Endothelial cell of umbilical vein (primary cell): ENCODE data around the gene MRPL53. TPM values are rescaled to one million over a fixed set of nuclear protein-coding genes. Genes with fewer than 3 reads are reported as not detected.

ENCODE experiments used
- BruUV-seq: library from RNA; stranded (reverse); fragments of 400-500 nt; replicated peaks from 2 replicates; lab custom pipeline; 2021; lab: Mats Ljungman, UMichigan
- CTCF ChIA-PET: fragments of 300-600, 350-600 bp; sonication (Branson Sonifier 250); formaldehyde crosslinking; loops from one replicate; lab custom pipeline; 2021; ENCODE audit warnings: antibody characterized with exemption, inconsistent platforms; lab: Charles Lee
- POLR2A ChIA-PET: fragments of 300-600, 350-600 bp; sonication (Branson Sonifier 250); formaldehyde crosslinking; loops from one replicate; lab custom pipeline; 2021; ENCODE audit warnings: antibody characterized with exemption, inconsistent platforms; lab: Charles Lee
- DNase-seq: peaks from one replicate; pipeline ENCODE4 v3.0.0-alpha.2; 2011; ENCODE audit warnings: low read depth, low spot score
- FAIRE-seq: peaks from 2 replicates; lab custom pipeline; 2011; peaks lifted over from hg19 to GRCh38; lab: Jason Lieb, UNC
- H2AFZ ChIP-seq: 2 replicates; pipeline ENCODE4 v1.6.0; 2012; ENCODE audit warnings: low read depth, low read length, control low read depth, inconsistent platforms
- H3K27ac ChIP-seq: 2 replicates; pipeline ENCODE4 v1.5.1; 2011; ENCODE audit warnings: low read depth, mild to moderate bottlenecking, control low read depth, low read length, moderate library complexity; ENCODE audit not compliant: insufficient read depth
- H3K27me3 ChIP-seq, 2 experiments: 2 replicates each; pipeline versions ENCODE4 v1.6.0 to v1.6.1; 2011; ENCODE audit warnings: low read length in 2 of 2, mixed read lengths in 1 of 2; ENCODE audit not compliant: control insufficient read depth in 2 of 2, insufficient read depth in 2 of 2
- H3K36me3 ChIP-seq, 2 experiments: 2 replicates in 1 of 2; 3 replicates in 1 of 2; pipeline ENCODE4 v1.5.1; 2011; ENCODE audit warnings: low read length in 2 of 2, mild to moderate bottlenecking in 1 of 2, moderate library complexity in 1 of 2; ENCODE audit not compliant: control insufficient read depth in 2 of 2, insufficient read depth in 2 of 2; ENCODE audit errors: extremely low read depth in 1 of 2
- H3K4me1 ChIP-seq: 3 replicates; pipeline ENCODE4 v1.5.1; 2011; ENCODE audit warnings: mild to moderate bottlenecking, low read length; ENCODE audit not compliant: control insufficient read depth, insufficient read depth; ENCODE audit errors: extremely low read depth
- H3K4me2 ChIP-seq: 2 replicates; pipeline ENCODE4 v1.6.1; 2011; ENCODE audit warnings: low read length, control low read depth, mixed read lengths; ENCODE audit not compliant: insufficient read depth
- H3K4me3 ChIP-seq, 3 experiments: fragments of 200-600 bp in 1 of 3; sonication (generic), shearing (Covaris generic) in 1 of 3; replicated peaks in 1 of 3; 2 replicates each; pipeline ENCODE4 v1.5.1; 2011 to 2016; ENCODE audit warnings: control low read depth in 3 of 3, low read length in 3 of 3, mild to moderate bottlenecking in 2 of 3, inconsistent platforms in 1 of 3, low read depth in 1 of 3, moderate library complexity in 1 of 3; ENCODE audit not compliant: insufficient read depth in 1 of 3
- H3K79me2 ChIP-seq: 2 replicates; pipeline ENCODE4 v1.6.0; 2012; ENCODE audit warnings: low read length, inconsistent platforms; ENCODE audit not compliant: control insufficient read depth, insufficient read depth
- H3K9ac ChIP-seq: replicated peaks from 2 replicates; pipeline ENCODE3; 2011; ENCODE audit warnings: low read length, control low read depth; ENCODE audit not compliant: insufficient read depth; ENCODE audit errors: extremely low read depth
- H3K9me1 ChIP-seq: replicated peaks from 3 replicates; pipeline ENCODE4 v1.6.0; 2011; ENCODE audit warnings: mild to moderate bottlenecking, low read length; ENCODE audit not compliant: control insufficient read depth, insufficient read depth; ENCODE audit errors: extremely low read depth
- H3K9me3 ChIP-seq: replicated peaks from 2 replicates; pipeline ENCODE4 v1.5.1; 2012; ENCODE audit warnings: low read length, inconsistent platforms; ENCODE audit not compliant: control insufficient read depth, insufficient read depth
- H4K20me1 ChIP-seq: replicated peaks from 2 replicates; pipeline ENCODE3; 2011; ENCODE audit warnings: mild to moderate bottlenecking, low read length; ENCODE audit not compliant: control insufficient read depth, insufficient read depth; ENCODE audit errors: extremely low read depth
- EZH2 ChIP-seq: IDR thresholded peaks from 2 replicates; pipeline ENCODE4 v1.6.1; 2012; ENCODE audit warnings: borderline replicate concordance, low read depth, mild to moderate bottlenecking, moderate library complexity, low read length, inconsistent platforms; ENCODE audit not compliant: severe bottlenecking
- FOS ChIP-seq: IDR thresholded peaks from 2 replicates; pipeline ENCODE4 v1.6.1; 2011; ENCODE audit warnings: mild to moderate bottlenecking, low read length, moderate library complexity, borderline replicate concordance; ENCODE audit not compliant: insufficient read depth
- GATA2 ChIP-seq: IDR thresholded peaks from 2 replicates; pipeline ENCODE4 v1.7.0; 2011; ENCODE audit warnings: low read depth, mild to moderate bottlenecking, moderate library complexity, mixed read lengths, low read length; ENCODE audit not compliant: insufficient read length, insufficient read depth
- JUN ChIP-seq: IDR thresholded peaks from 2 replicates; pipeline ENCODE4 v1.6.1; 2011; ENCODE audit warnings: borderline replicate concordance, low read depth; ENCODE audit not compliant: insufficient read length, insufficient read depth
- MYC ChIP-seq: IDR thresholded peaks from one replicate; pipeline ENCODE4 v1.6.1; 2011; ENCODE audit warnings: mild to moderate bottlenecking, low read depth, low read length
- POLR2A ChIP-seq: IDR thresholded peaks from 2 replicates; pipeline ENCODE4 v1.6.1; 2012; ENCODE audit warnings: low read depth, mild to moderate bottlenecking, control low read depth, low read length
- POLR2AphosphoS5 ChIP-seq: IDR thresholded peaks from 2 replicates; pipeline ENCODE4 v1.6.1; 2012; ENCODE audit warnings: low read depth, mild to moderate bottlenecking, control low read depth, low read length, moderate library complexity; ENCODE audit not compliant: insufficient read depth
- dilution Hi-C: fragments of 300-500 bp; cut with MboI; formaldehyde crosslinking; loops from one replicate; pipeline ENCODE4 v1.15.0; 2019; ENCODE audit warnings: low sequenced_read_pairs; ENCODE audit not compliant: extremely low pct_ligation_motif_present
- intact Hi-C: fragments of 100-400 bp; cut with micrococcal nuclease; formaldehyde crosslinking; loops from one replicate; pipeline ENCODE4 v1.10.0; 2022
- polyA plus RNA-seq, 4 experiments: library from polyadenylated mRNA; depleted of rRNA in 3 of 4; stranded (reverse) in 3 of 4; unstranded in 1 of 4; fragments of >200 nt; gene quantifications; 2 replicates each; pipeline versions ENCODE4 v1.2.1 to v1.2.3, GENCODE V29; 2011 to 2012; ENCODE audit warnings: missing spikeins in 1 of 4
- total RNA-seq: library from RNA; stranded (reverse); gene quantifications from 2 replicates; pipeline ENCODE4 v1.2.3, GENCODE V29; 2021
- TF ChIP-seq, protein P1 (sequence below), 2 donors: IDR thresholded peaks; 1 replicate in 1 of 2; 2 replicates in 1 of 2; pipeline ENCODE4 v1.5.1; 2011; ENCODE audit warnings: low read length in 2 of 2, mild to moderate bottlenecking in 2 of 2, moderate library complexity in 2 of 2, control low read depth in 1 of 2, inconsistent platforms in 1 of 2, low read depth in 1 of 2; ENCODE audit not compliant: insufficient read depth in 1 of 2; ENCODE audit errors: extremely low read depth in 1 of 2
- TF ChIP-seq, protein P2 (sequence below): IDR thresholded peaks from 2 replicates; pipeline ENCODE4 v1.6.1; 2011; ENCODE audit not compliant: insufficient read depth, insufficient read length

MRPL53 gene
- total and polyA plus RNA-seq, 2 donors (not counting 3 experiments of a cell fraction or from before 2014, with no cell fraction given): 68.7 to 69.7 TPM

DNA sequence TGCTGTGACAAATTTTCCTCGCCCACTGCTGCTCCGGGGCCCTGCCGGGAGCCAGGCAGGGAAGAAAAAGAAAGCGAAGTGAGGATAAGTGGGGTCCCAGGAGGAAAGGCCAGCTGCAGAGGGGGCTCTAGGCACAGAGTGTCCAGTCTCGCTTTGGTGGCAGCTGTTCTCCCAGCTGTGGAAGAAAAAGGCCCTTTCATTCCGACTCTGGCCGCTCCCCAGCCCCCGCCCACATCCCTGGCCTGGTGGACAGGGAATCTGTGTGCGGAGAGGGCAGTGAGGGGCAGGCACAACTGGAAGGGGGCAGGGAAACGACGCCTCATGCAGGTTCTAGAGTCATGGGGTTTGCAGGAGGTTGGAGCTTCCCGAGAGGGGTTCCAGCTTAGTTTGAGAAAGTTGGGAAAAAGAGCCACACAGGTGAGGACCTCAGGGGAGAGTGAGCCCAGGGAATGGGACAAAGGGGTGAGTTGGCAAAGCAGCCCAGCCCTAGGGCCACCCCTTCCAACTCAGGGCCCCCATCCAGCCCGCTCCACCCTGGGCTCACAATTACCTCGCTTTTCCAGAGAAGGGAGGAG is 32.6 kb downstream of the MRPL53 start:
- Histone ChIP-seq H3K9ac (peak overlapping the region; percentile 52), H3K4me3 (peak overlapping the region in 2 of 3 experiments; percentile 47 to 56), H3K4me2 (peak overlapping the region; percentile 48), H3K36me3 (no peaks in the 10 kb centered on the region), H3K9me1 (no peaks in the 10 kb centered on the region), H3K4me1 (peaks cover 27% of the 10 kb centered on the region), H3K79me2 (no peaks in the 10 kb centered on the region), H3K27ac (no peak overlapping the region), H3K27me3 (peaks cover 17 to 28% of the 10 kb centered on the region in 2 experiments), H2AFZ (peak overlapping the region; percentile 38), H4K20me1 (no peaks in the 10 kb centered on the region), H3K9me3 (no peaks in the 10 kb centered on the region)
- dilution Hi-C loops: no loop called here
- BruUV-seq: TSS peak; percentile 44
- FAIRE-seq (no peak), DNase-seq (peak; percentile 44)
- ChIA-PET POLR2A (interaction anchor here (0.9 to 1.0 kb wide), 3 partner anchors 15 to 18 kb away, joined by 3 read pairs; partner anchors contain the start of genes INO80B and WBP1), CTCF (interaction anchor here (0.9 to 2.3 kb wide), 11 partner anchors 9 to 616 kb away, joined by 3 to 14 read pairs (median 3); partner anchors contain the start of genes INO80B and WBP1)
- TF ChIP-seq EZH2 (no peak), MYC (no peak), POLR2AphosphoS5 (no peak), POLR2A (no peak), GATA2 (no peak), JUN (no peak), FOS (no peak)
- TF ChIP-seq, protein P1, sequence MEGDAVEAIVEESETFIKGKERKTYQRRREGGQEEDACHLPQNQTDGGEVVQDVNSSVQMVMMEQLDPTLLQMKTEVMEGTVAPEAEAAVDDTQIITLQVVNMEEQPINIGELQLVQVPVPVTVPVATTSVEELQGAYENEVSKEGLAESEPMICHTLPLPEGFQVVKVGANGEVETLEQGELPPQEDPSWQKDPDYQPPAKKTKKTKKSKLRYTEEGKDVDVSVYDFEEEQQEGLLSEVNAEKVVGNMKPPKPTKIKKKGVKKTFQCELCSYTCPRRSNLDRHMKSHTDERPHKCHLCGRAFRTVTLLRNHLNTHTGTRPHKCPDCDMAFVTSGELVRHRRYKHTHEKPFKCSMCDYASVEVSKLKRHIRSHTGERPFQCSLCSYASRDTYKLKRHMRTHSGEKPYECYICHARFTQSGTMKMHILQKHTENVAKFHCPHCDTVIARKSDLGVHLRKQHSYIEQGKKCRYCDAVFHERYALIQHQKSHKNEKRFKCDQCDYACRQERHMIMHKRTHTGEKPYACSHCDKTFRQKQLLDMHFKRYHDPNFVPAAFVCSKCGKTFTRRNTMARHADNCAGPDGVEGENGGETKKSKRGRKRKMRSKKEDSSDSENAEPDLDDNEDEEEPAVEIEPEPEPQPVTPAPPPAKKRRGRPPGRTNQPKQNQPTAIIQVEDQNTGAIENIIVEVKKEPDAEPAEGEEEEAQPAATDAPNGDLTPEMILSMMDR (IDR thresholded peaks at IDR 0.05; ENCODE audit: extremely low read depth in 1 of 2, insufficient read depth in 1 of 2, low read depth in 1 of 2, low read length in 2 of 2): no peak
- TF ChIP-seq, protein P2, sequence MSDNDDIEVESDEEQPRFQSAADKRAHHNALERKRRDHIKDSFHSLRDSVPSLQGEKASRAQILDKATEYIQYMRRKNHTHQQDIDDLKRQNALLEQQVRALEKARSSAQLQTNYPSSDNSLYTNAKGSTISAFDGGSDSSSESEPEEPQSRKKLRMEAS: no peak
- intact Hi-C loops: loop anchor here (1.0 kb wide), 2 partner anchors 14 to 19 kb away; partner anchors contain the start of genes C2orf81 and WDR54
